ENCODE data around the gene HIC1.
"Not testable (repeated sequence)": the region's sequence is repeated elsewhere in the genome, so short reads cannot be mapped to it uniquely, and the experiment has no call there.

The HIC1 gene

GRCh38 chr17:2054512-2055291 lies at the start of gene HIC1:
TSS of gene HIC1 (plus strand) at chr17:2055103. CDS start at chr17:2056691, 1,588 bp downstream.
- DNase-seq, result peak; percentile 40

GRCh38 chr17:2008332-2009126 lies 46.4 kb upstream of the HIC1 start:
- no peak for DNase-seq

- DNase-seq, result no peak
Observed at GRCh38 chr17:2009737-2010136, 45.2 kb upstream of the HIC1 start.

- DNase-seq, result no peak
Observed at GRCh38 chr17:2011411-2012371, 43.2 kb upstream of the HIC1 start.

- no peak for DNase-seq
Observed at GRCh38 chr17:2012499-2012898, 42.4 kb upstream of the HIC1 start.

GRCh38 chr17:2013220-2013993 lies 41.5 kb upstream of the HIC1 start:
- not testable (repeated sequence) for DNase-seq

- no peak for DNase-seq
Observed at GRCh38 chr17:2013994-2014317, 40.9 kb upstream of the HIC1 start.

GRCh38 chr17:2015314-2015713 lies 39.6 kb upstream of the HIC1 start:
- no peak for DNase-seq

- DNase-seq, result no peak
Observed at GRCh38 chr17:2016494-2016893, 38.4 kb upstream of the HIC1 start.

GRCh38 chr17:2017274-2017941 lies 37.5 kb upstream of the HIC1 start:
- no peak for DNase-seq

- DNase-seq, result no peak
Observed at GRCh38 chr17:2018716-2019510, 36.0 kb upstream of the HIC1 start.

- DNase-seq, result no peak
Observed at GRCh38 chr17:2019723-2020122, 35.2 kb upstream of the HIC1 start.

GRCh38 chr17:2020721-2021120 lies 34.2 kb upstream of the HIC1 start:
- no peak for DNase-seq

- DNase-seq, result no peak
Observed at GRCh38 chr17:2022647-2023240, 32.2 kb upstream of the HIC1 start.

- DNase-seq, result no peak
Observed at GRCh38 chr17:2023256-2023655, 31.6 kb upstream of the HIC1 start.

GRCh38 chr17:2023692-2024571 lies 31.0 kb upstream of the HIC1 start:
- no peak for DNase-seq

- DNase-seq, result no peak
Observed at GRCh38 chr17:2024572-2025219, 30.2 kb upstream of the HIC1 start.

- no peak for DNase-seq
Observed at GRCh38 chr17:2025220-2025621, 29.7 kb upstream of the HIC1 start, which contains the start of gene RTN4RL1. TSS of gene RTN4RL1 (minus strand) at chr17:2025334. CDS start at chr17:2024865, 469 bp downstream.

Measured in GOT3 (cell line).